ENCODE measurements around the gene RPL3. TPM values are rescaled to one million over a fixed set of nuclear protein-coding genes. Genes with fewer than 3 reads are reported as not detected.

Gene RPL3
- total RNA-seq, 1 experiment from 2014 or later, result 1,668 TPM

- Histone ChIP-seq H3K9me3 (0 out of 2 replicates have a peak, but pooled peaks cover 8% of the 10 kb centered on the region), H3K36me3 (ENCODE audit: control insufficient read depth, insufficient read depth, low read length) (no peaks in the 10 kb centered on the region), H3K4me3 (ENCODE audit: low read depth, low read length) (no peak overlapping the region), H3K4me1 (no peaks in the 10 kb centered on the region), H3K27me3 (replicated peaks; ENCODE audit: control insufficient read depth, insufficient read depth, low read length) (no peaks in the 10 kb centered on the region)
- TF ChIP-seq CTCF (IDR thresholded peaks at IDR 0.05; ENCODE audit: insufficient read depth in 1 of 2, low read depth in 1 of 2, low read length in 1 of 2, severe bottlenecking in 1 of 2, unreplicated experiment in 1 of 2), result no peak
- Mint-ChIP-seq H3K27ac (ENCODE audit: unreplicated experiment) (no peak overlapping the region), H3K27me3 (ENCODE audit: insufficient read depth, unreplicated experiment) (no peaks in the 10 kb centered on the region), H3K9me3 (ENCODE audit: unreplicated experiment) (peaks cover 10% of the 10 kb centered on the region), H3K4me1 (ENCODE audit: low read depth, unreplicated experiment) (no peaks in the 10 kb centered on the region), H3K36me3 (ENCODE audit: insufficient read depth, unreplicated experiment) (no peaks in the 10 kb centered on the region), H3K4me3 (ENCODE audit: unreplicated experiment) (no peak overlapping the region)
- ChIA-PET POLR2A (no interaction called here), CTCF (no interaction called here)
- intact Hi-C loops (cut with micrococcal nuclease; ENCODE audit: unreplicated experiment), result no loop called here
- no TSS peak for BruUV-seq (replicated peaks)
- DNase-seq, result no peak
Measured at GRCh38 chr22:39263626-39264348, 55.6 kb downstream of the RPL3 start.

Other genes starting within 250 kb of the RPL3 start
- 0.73 and 1.0 TPM in 2 replicates for gene APOBEC3G, start 242.3 kb downstream of the RPL3 start, total RNA-seq (2022)
- gene APOBEC3H, start 222.4 kb downstream of the RPL3 start, total RNA-seq (2022), result not detected in 2 replicates
- 4.4 and 5.2 TPM in 2 replicates for gene CBX7, start 166.9 kb downstream of the RPL3 start, total RNA-seq (2022)
- 7.2 and 8.3 TPM in 2 replicates for gene PDGFB, start 74.6 kb downstream of the RPL3 start, total RNA-seq (2022)
- 20.2 and 21.9 TPM in 2 replicates for gene SYNGR1, start 30.4 kb upstream of the RPL3 start, total RNA-seq (2022)
- 25.7 and 26.1 TPM in 2 replicates for gene TAB1, start 80.2 kb upstream of the RPL3 start, total RNA-seq (2022)
- 15.5 and 16.6 TPM in 2 replicates for gene MGAT3, start 137.4 kb upstream of the RPL3 start, total RNA-seq (2022)
- gene MIEF1, start 182.7 kb upstream of the RPL3 start, total RNA-seq (2022), result 47.4 and 49.4 TPM in 2 replicates
- gene ATF4, start 200.9 kb upstream of the RPL3 start, total RNA-seq (2022), result 610 and 647 TPM in 2 replicates
- 85.8 and 88.0 TPM in 2 replicates for gene RPS19BP1, start 213.1 kb upstream of the RPL3 start, total RNA-seq (2022)